GM23248 (cell line): ENCODE measurements around the gene AQP2. TPM values are rescaled to one million over a fixed set of nuclear protein-coding genes. Genes with fewer than 3 reads are reported as not detected.

Experiments used
- DNase-seq: peaks from one replicate; pipeline ENCODE4 v3.0.0-alpha.2; 2015
- H2AFZ ChIP-seq: fragments of 200-600 bp; sonication (generic); 2 replicates; pipeline ENCODE4 v1.6.1; 2016; ENCODE audit warnings: antibody characterized with exemption
- H3F3A ChIP-seq: fragments of 200-600 bp; sonication (generic); 2 replicates; pipeline ENCODE4 v1.6.1; 2016; ENCODE audit warnings: mild to moderate bottlenecking, antibody characterized with exemption, mixed run types; ENCODE audit not compliant: insufficient read depth
- H3K27ac ChIP-seq: fragments of 200-600 bp; sonication (generic); 2 replicates; pipeline ENCODE4 v1.5.1; 2016; ENCODE audit warnings: mild to moderate bottlenecking
- H3K27me3 ChIP-seq: fragments of 200-600 bp; sonication (generic); replicated peaks from 2 replicates; pipeline ENCODE4 v1.6.1; 2016; ENCODE audit warnings: mild to moderate bottlenecking; ENCODE audit not compliant: insufficient read depth
- H3K36me3 ChIP-seq: fragments of 200-600 bp; sonication (generic); 2 replicates; pipeline ENCODE4 v1.6.1; 2016; ENCODE audit warnings: low read depth, mild to moderate bottlenecking
- H3K4me1 ChIP-seq: fragments of 200-600 bp; sonication (generic); 2 replicates; pipeline ENCODE4 v1.6.1; 2016; ENCODE audit warnings: mild to moderate bottlenecking; ENCODE audit not compliant: insufficient read depth
- H3K4me2 ChIP-seq: fragments of 200-600 bp; sonication (generic); one replicate; pipeline ENCODE4 v1.6.1; 2016; ENCODE audit warnings: mild to moderate bottlenecking; ENCODE audit not compliant: unreplicated experiment
- H3K4me3 ChIP-seq: fragments of 200-600 bp; sonication (generic); 2 replicates; pipeline ENCODE4 v1.5.1; 2016; ENCODE audit warnings: mild to moderate bottlenecking
- H3K79me2 ChIP-seq: fragments of 200-600 bp; sonication (generic); 2 replicates; pipeline ENCODE4 v1.6.1; 2016; ENCODE audit warnings: mild to moderate bottlenecking; ENCODE audit not compliant: insufficient read depth
- H3K9ac ChIP-seq: fragments of 200-600 bp; sonication (generic); 2 replicates; pipeline ENCODE4 v1.6.1; 2016; ENCODE audit warnings: mild to moderate bottlenecking
- H3K9me2 ChIP-seq: fragments of 200-600 bp; sonication (generic); 2 replicates; pipeline ENCODE4 v1.6.1; 2016; ENCODE audit warnings: mixed run types, mild to moderate bottlenecking, moderate library complexity; ENCODE audit not compliant: insufficient read depth
- H3K9me3 ChIP-seq: fragments of 200-600 bp; sonication (generic); one replicate; pipeline ENCODE4 v1.6.1; 2017; ENCODE audit warnings: low read depth
- H4K20me1 ChIP-seq: fragments of 200-600 bp; sonication (generic); 2 replicates; pipeline ENCODE4 v1.6.0; 2016; ENCODE audit not compliant: insufficient read depth
- EZH2 ChIP-seq: fragments of 200-600 bp; sonication (generic); IDR thresholded peaks from 2 replicates; pipeline ENCODE4 v1.6.1; 2018; ENCODE audit warnings: antibody characterized with exemption, mild to moderate bottlenecking; ENCODE audit not compliant: insufficient read depth, poor library complexity, severe bottlenecking
- EZH2phosphoT487 ChIP-seq: fragments of 200-600 bp; sonication (generic); IDR thresholded peaks from 2 replicates; pipeline ENCODE4 v1.6.1; 2018; ENCODE audit warnings: antibody characterized with exemption, moderate library complexity, mild to moderate bottlenecking, low read depth; ENCODE audit not compliant: insufficient read depth
- WGBS, 2 experiments: methylation state at CpG; one replicate each; pipeline ENCODE4 v1.1.6; 2015 to 2017; ENCODE audit warnings: low lambda C conversion rate in 2 of 2, low coverage in 1 of 2; ENCODE audit errors: missing lambda C conversion rate in 2 of 2; 5-methylcytosine and 5-hydroxymethylcytosine counted together
- in situ Hi-C: fragments of 300-500 bp; cut with MboI; formaldehyde crosslinking; loops from 2 replicates; pipeline ENCODE4 v1.15.0; 2020
- polyA plus RNA-seq: library from polyadenylated mRNA; unstranded; fragments of >200 nt; fragmentation: Nextera tagmentation; extraction: Ambion mirVana; gene quantifications from 2 replicates; pipeline ENCODE4 v1.2.1, GENCODE V29; 2016
- total RNA-seq: library from RNA; depleted of rRNA; stranded (reverse); fragments of >200 nt; shearing (Covaris generic); gene quantifications from 2 replicates; pipeline ENCODE4 v1.2.3, GENCODE V29; 2014

Gene AQP2
- total and polyA plus RNA-seq, 2 experiments from 2014 or later, result not detected

DNA sequence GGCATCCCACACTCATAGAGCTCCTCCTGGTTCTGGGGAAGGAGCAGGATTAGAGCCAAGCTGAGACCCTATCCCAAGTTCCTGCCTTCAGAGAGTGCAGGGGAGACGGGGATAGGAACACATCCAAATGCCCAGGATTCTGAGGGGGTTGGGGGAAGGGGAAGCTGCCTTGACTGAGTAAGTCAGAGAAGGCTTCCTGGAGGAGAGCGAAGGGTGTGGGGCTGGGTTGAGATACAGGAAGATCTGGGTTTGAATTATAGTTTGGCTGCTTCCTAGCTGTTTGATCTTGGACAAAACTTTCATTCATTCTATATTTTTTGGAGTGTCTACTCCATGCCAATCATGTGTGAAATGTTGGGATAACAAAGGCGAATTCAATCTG is 8.0 kb upstream of the AQP2 start:
- Histone ChIP-seq H3K79me2 (no peaks in the 10 kb centered on the region), H3K9me3 (no peaks in the 10 kb centered on the region), H3K27me3 (no peaks in the 10 kb centered on the region), H3F3A (no peaks in the 10 kb centered on the region), H3K4me3 (no peak overlapping the region), H2AFZ (no peak overlapping the region), H3K27ac (no peak overlapping the region), H3K36me3 (no peaks in the 10 kb centered on the region), H3K4me1 (no peaks in the 10 kb centered on the region), H3K4me2 (no peak overlapping the region), H3K9me2 (no peaks in the 10 kb centered on the region), H3K9ac (no peak overlapping the region), H4K20me1 (no peaks in the 10 kb centered on the region)
- no peak for DNase-seq
- TF ChIP-seq EZH2phosphoT487, result no peak
- TF ChIP-seq EZH2, result no peak
- 88 to 94% methylated on average over 3 of the region's 3 CpGs for WGBS, 2 experiments
- in situ Hi-C loops, result no loop called here

DNA sequence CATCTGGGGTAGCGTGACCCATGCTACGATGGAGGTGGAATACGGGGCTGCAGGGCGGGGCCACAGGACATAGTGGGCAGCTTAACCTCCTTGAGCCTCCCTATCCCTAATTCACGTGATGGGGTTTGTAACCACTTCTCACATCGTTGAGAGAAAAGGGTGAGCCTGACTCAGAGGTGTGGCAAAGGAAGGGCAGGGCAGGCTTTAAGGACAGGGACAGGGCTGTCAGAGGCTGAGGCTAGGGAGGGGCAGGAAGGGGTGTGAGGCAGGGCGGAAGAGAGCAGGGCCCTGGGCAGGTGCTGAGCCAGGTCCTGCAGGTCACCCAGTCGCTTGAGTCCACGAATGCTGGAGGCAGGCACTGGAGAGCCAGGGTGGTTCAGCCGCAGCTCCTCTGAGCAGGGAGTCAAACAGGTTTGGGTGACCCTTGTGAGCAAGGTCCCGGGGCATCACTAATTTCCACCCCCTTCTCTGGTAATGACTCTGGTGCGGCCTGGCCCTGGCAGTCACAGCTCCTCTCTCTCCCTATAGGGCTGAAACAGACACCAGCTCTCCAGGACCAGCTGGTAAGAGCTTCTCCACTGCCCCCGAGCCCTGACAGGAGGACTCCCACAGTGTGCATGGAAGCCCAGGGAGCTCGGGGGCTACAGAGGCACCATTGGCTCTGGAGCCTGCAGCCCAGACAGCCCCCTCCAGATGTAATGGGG is 7.5 kb upstream of the AQP2 start:
- WGBS, 2 experiments, result 92 to 95% methylated on average over 14 of the region's 14 CpGs
- H3F3A ChIP-seq, result no peaks in the 10 kb centered on the region
- no peak overlapping the region for H3K4me3 ChIP-seq
- no peaks in the 10 kb centered on the region for H3K27me3 ChIP-seq
- H4K20me1 ChIP-seq, result no peaks in the 10 kb centered on the region
- H3K4me2 ChIP-seq, result no peak overlapping the region
- H3K9me3 ChIP-seq, result no peaks in the 10 kb centered on the region
- H3K79me2 ChIP-seq, result no peaks in the 10 kb centered on the region
- H3K9me2 ChIP-seq, result no peaks in the 10 kb centered on the region
- no peak for DNase-seq
- H2AFZ ChIP-seq, result no peak overlapping the region
- H3K9ac ChIP-seq, result no peak overlapping the region
- no peak overlapping the region for H3K27ac ChIP-seq
- in situ Hi-C loops, result no loop called here
- no peaks in the 10 kb centered on the region for H3K36me3 ChIP-seq
- H3K4me1 ChIP-seq, result no peaks in the 10 kb centered on the region
- no peak for TF ChIP-seq EZH2
- no peak for TF ChIP-seq EZH2phosphoT487

GRCh38 chr12:49943625-49943960 is 6.9 kb upstream of the AQP2 start:
- 100% methylated on average over 1 of the region's 1 CpG for WGBS, 2 experiments
- in situ Hi-C loops, result no loop called here
- no peak for TF ChIP-seq EZH2
- TF ChIP-seq EZH2phosphoT487, result no peak

DNA sequence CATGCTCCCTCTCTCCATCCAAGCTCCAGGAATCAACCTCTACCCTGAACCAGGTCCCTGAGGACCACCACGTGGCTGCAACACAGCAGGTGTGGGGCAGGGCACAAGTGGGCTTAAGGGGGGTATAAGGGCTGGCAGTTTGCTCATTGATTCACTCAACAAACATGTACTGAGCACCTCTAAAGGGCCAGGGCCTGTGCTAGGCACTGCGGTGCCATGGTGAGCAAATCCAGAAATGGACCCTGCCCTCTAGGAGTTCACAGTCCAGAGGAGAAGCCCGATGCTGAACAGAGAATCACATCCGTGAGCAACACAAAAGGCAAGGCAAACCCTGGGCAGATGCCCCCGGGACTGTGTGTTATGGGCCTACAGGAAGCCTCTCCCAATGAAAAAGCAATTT is 6.5 kb upstream of the AQP2 start:
- in situ Hi-C loops, result no loop called here
- DNase-seq, result no peak
- Histone ChIP-seq H3K27ac (no peak overlapping the region), H3K9ac (no peak overlapping the region), H2AFZ (no peak overlapping the region), H3K9me2 (no peaks in the 10 kb centered on the region), H3K9me3 (no peaks in the 10 kb centered on the region), H3F3A (no peaks in the 10 kb centered on the region), H3K79me2 (no peaks in the 10 kb centered on the region), H3K4me3 (no peak overlapping the region), H3K4me2 (no peak overlapping the region), H3K36me3 (no peaks in the 10 kb centered on the region), H3K27me3 (no peaks in the 10 kb centered on the region), H3K4me1 (no peaks in the 10 kb centered on the region), H4K20me1 (no peaks in the 10 kb centered on the region)
- WGBS, 2 experiments, result 92 to 93% methylated on average over 5 of the region's 5 CpGs
- TF ChIP-seq EZH2, result no peak
- no peak for TF ChIP-seq EZH2phosphoT487

More at GRCh38 chr12:49943625-49943960, 6.9 kb upstream of the AQP2 start:
- H3K9me2 ChIP-seq, result no peaks in the 10 kb centered on the region
- H3F3A ChIP-seq, result no peaks in the 10 kb centered on the region
- H3K27me3 ChIP-seq, result no peaks in the 10 kb centered on the region
- H3K9ac ChIP-seq, result no peak overlapping the region
- no peak for DNase-seq
- H3K4me3 ChIP-seq, result no peak overlapping the region
- H3K27ac ChIP-seq, result no peak overlapping the region
- H2AFZ ChIP-seq, result no peak overlapping the region
- H4K20me1 ChIP-seq, result no peaks in the 10 kb centered on the region
- H3K4me2 ChIP-seq, result no peak overlapping the region
- no peaks in the 10 kb centered on the region for H3K9me3 ChIP-seq
- no peaks in the 10 kb centered on the region for H3K4me1 ChIP-seq
- no peaks in the 10 kb centered on the region for H3K36me3 ChIP-seq
- H3K79me2 ChIP-seq, result no peaks in the 10 kb centered on the region

GRCh38 chr12:49944718-49945117 is 5.8 kb upstream of the AQP2 start:
- H3K27ac ChIP-seq, result no peak overlapping the region
- no peak overlapping the region for H3K9ac ChIP-seq
- in situ Hi-C loops, result no loop called here
- no peaks in the 10 kb centered on the region for H3K79me2 ChIP-seq
- no peak for DNase-seq
- H4K20me1 ChIP-seq, result no peaks in the 10 kb centered on the region
- no peaks in the 10 kb centered on the region for H3K9me3 ChIP-seq
- no peaks in the 10 kb centered on the region for H3K4me1 ChIP-seq
- H3K27me3 ChIP-seq, result no peaks in the 10 kb centered on the region
- TF ChIP-seq EZH2phosphoT487, result no peak
- TF ChIP-seq EZH2, result no peak
- 89 to 97% methylated on average over 3 of the region's 3 CpGs for WGBS, 2 experiments
- H3K4me3 ChIP-seq, result no peak overlapping the region
- no peak overlapping the region for H3K4me2 ChIP-seq
- H2AFZ ChIP-seq, result no peak overlapping the region
- H3F3A ChIP-seq, result no peaks in the 10 kb centered on the region
- no peaks in the 10 kb centered on the region for H3K36me3 ChIP-seq
- H3K9me2 ChIP-seq, result no peaks in the 10 kb centered on the region
